Skeletal muscle tissue (tissue), 4 donors: ENCODE results near the gene ABLIM1. TPM values are rescaled to one million over a fixed set of nuclear protein-coding genes. Genes with fewer than 3 reads are reported as not detected.

ENCODE experiments used
- H3K27ac ChIP-seq: one replicate; pipeline ENCODE4 v1.7.0; 2013; ENCODE audit warnings: mild to moderate bottlenecking, low read depth, low read length, inconsistent platforms
- H3K27me3 ChIP-seq, 3 donors: one replicate each; pipeline ENCODE4 v1.7.0; 2013; ENCODE audit warnings: low read length in 3 of 3; ENCODE audit not compliant: control insufficient read depth in 3 of 3, insufficient read depth in 3 of 3
- H3K36me3 ChIP-seq, 3 donors: one replicate each; pipeline ENCODE4 v1.7.0; 2013; ENCODE audit warnings: low read length in 3 of 3; ENCODE audit not compliant: control insufficient read depth in 3 of 3, insufficient read depth in 3 of 3
- H3K4me1 ChIP-seq, 3 donors: one replicate each; pipeline ENCODE4 v1.7.0; 2013; ENCODE audit warnings: low read length in 3 of 3, mild to moderate bottlenecking in 3 of 3; ENCODE audit not compliant: control insufficient read depth in 3 of 3, insufficient read depth in 3 of 3
- H3K4me3 ChIP-seq, 3 donors: one replicate each; pipeline ENCODE4 v1.7.0; 2013; ENCODE audit warnings: low read length in 3 of 3
- H3K9ac ChIP-seq, 3 donors: one replicate each; pipeline ENCODE4 v1.7.0; 2013; ENCODE audit warnings: low read length in 3 of 3, mild to moderate bottlenecking in 3 of 3, moderate library complexity in 2 of 3, low read depth in 1 of 3
- H3K9me3 ChIP-seq, 3 donors: one replicate each; pipeline ENCODE4 v1.7.0; 2013; ENCODE audit warnings: low read length in 3 of 3; ENCODE audit not compliant: control insufficient read depth in 3 of 3
- total RNA-seq: library from RNA; depleted of rRNA; stranded (reverse); fragments of >200 nt; gene quantifications from one replicate; pipeline ENCODE4 v1.2.3, GENCODE V29; 2014
- donor health status: Osteomylitis.

The ABLIM1 gene
- total RNA-seq, 1 donor from 2014 or later, result 34.4 TPM

GRCh38 chr10:114596793-114597192 lies 61.3 kb downstream of the ABLIM1 start:
- no peaks in the 10 kb centered on the region for H3K27me3 ChIP-seq
- H3K36me3 ChIP-seq, result peaks cover 0 to 10% (median 6%) of the 10 kb centered on the region in 3 donors
- no peaks in the 10 kb centered on the region for H3K4me1 ChIP-seq
- H3K9me3 ChIP-seq, result peaks cover 0 to 8% (median 0%) of the 10 kb centered on the region in 3 donors
- no peak overlapping the region for H3K9ac ChIP-seq
- H3K4me3 ChIP-seq, result no peak overlapping the region
- H3K27ac ChIP-seq, result no peak overlapping the region

DNA sequence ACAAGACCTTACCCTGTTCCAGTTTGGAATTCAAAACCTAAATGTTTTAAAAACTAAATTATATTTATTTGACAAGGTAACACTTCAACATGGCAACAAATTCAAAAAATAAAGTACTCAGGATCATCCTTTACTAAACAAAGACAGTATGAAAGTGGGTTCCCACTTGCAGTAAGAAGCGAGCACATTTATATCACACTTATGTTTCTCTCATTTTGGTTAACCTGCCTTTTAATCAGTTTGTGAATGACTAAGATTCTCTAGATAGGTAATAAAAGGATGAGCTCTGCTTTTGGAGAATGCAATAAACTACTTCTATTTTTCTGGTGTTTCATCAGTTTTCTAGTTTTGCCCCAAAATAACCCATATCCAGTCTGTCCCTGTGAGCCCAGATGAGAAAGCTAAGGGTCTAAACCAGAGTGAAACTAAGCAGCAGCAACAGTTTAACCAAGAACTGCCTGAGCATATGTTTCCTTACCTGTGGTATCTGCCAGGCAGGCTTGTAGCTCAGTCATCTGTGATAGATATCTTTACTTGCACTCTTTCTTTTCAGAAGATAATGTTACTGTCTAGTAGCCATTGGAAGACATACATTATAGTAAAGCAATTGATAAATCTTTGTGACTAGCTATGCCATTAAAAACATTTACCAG lies 64.1 kb downstream of the ABLIM1 start:
- Histone ChIP-seq H3K36me3 (peaks cover 0 to 5% (median 0%) of the 10 kb centered on the region in 3 donors), H3K4me3 (no peak overlapping the region), H3K27me3 (no peaks in the 10 kb centered on the region), H3K9ac (no peak overlapping the region), H3K4me1 (no peaks in the 10 kb centered on the region), H3K27ac (no peak overlapping the region), H3K9me3 (peaks cover 0 to 8% (median 0%) of the 10 kb centered on the region in 3 donors)

DNA sequence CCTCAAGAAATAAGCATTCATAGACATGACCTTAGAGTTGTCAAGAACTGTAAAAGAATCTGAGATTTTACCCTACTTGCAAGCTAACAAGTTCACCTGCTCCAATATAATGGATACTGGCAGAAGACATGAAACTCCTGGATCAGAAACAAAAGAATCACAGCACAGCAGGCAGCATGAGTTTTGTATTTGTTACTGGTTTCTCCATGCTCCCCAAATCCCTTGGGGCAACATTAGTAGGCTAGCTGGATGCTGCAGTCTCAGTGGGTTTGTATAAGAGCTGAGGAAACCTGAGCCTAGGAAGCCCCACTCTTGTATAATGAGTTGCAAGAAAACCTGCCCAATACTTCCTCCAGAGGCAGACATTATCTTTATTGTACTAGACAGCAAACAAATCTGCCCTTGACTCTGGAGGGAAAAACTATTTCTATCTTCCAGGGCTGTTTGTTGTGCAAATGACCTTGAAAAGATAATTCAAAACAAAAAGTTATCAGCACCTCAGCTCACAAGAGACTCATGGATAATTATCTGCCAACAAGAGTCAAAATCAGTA lies 64.8 kb downstream of the ABLIM1 start:
- no peak overlapping the region for H3K27ac ChIP-seq
- H3K9me3 ChIP-seq, result peaks cover 0 to 8% (median 0%) of the 10 kb centered on the region in 3 donors
- H3K36me3 ChIP-seq, result peaks cover 0 to 5% (median 0%) of the 10 kb centered on the region in 3 donors
- H3K9ac ChIP-seq, result no peak overlapping the region
- H3K4me1 ChIP-seq, result no peaks in the 10 kb centered on the region
- H3K27me3 ChIP-seq, result no peaks in the 10 kb centered on the region
- no peak overlapping the region for H3K4me3 ChIP-seq

DNA sequence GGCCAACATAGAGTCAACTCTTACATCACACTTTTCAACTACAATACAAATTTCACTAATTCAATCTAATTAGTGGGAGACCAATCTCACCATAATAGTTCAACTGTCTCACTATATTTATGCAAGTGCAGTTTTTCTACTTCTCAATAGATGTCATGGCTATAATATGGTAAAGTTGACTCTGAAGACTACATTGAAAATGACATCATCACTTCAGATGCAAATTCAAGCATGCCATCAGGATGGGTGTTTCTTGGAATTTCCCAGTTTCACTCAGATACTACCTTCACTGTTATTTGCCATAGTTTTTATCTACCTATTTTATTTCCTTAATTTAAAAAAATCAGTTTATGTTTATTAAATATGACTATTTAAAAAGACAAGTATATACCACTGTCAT lies 67.1 kb downstream of the ABLIM1 start:
- Histone ChIP-seq H3K27me3 (no peaks in the 10 kb centered on the region), H3K9me3 (peaks cover 0 to 8% (median 0%) of the 10 kb centered on the region in 3 donors), H3K36me3 (peaks cover 0 to 5% (median 0%) of the 10 kb centered on the region in 3 donors), H3K4me3 (no peak overlapping the region), H3K27ac (no peak overlapping the region), H3K4me1 (peaks cover 0 to 2% (median 0%) of the 10 kb centered on the region in 3 donors), H3K9ac (no peak overlapping the region)

GRCh38 chr10:114584419-114584818 lies 73.7 kb downstream of the ABLIM1 start:
- no peaks in the 10 kb centered on the region for H3K36me3 ChIP-seq
- no peak overlapping the region for H3K9ac ChIP-seq
- no peak overlapping the region for H3K4me3 ChIP-seq
- no peaks in the 10 kb centered on the region for H3K27me3 ChIP-seq
- H3K9me3 ChIP-seq, result peaks cover 0 to 4% (median 0%) of the 10 kb centered on the region in 3 donors
- peaks cover 0 to 4% (median 0%) of the 10 kb centered on the region in 3 donors for H3K4me1 ChIP-seq
- H3K27ac ChIP-seq, result no peak overlapping the region

GRCh38 chr10:114581071-114581470 lies 77.0 kb downstream of the ABLIM1 start:
- Histone ChIP-seq H3K27me3 (no peaks in the 10 kb centered on the region), H3K4me3 (no peak overlapping the region), H3K27ac (no peak overlapping the region), H3K9ac (no peak overlapping the region), H3K4me1 (peaks cover 12 to 19% (median 18%) of the 10 kb centered on the region in 3 donors), H3K36me3 (no peaks in the 10 kb centered on the region), H3K9me3 (peaks cover 0 to 4% (median 0%) of the 10 kb centered on the region in 3 donors)

DNA sequence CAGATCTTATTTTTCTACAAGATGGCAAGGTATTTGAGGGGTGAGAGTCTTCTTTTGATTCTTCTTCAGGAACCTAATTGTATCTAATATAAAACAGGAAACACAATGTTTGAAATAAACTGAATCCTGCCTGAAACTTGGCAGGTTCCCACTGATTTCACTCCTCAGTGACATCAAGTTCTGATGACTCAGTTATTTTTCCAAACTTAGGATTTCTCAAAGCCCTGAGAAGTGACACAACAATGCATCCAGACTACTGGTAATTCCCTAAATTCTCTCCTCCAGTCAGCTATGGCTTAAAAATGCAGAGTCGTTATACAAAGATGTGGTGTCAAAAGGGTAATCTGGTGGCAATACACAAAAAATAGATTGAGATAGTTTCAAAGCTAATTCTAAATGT lies 80.9 kb downstream of the ABLIM1 start:
- Histone ChIP-seq H3K4me3 (no peak overlapping the region), H3K27ac (peak overlapping the region; percentile 76), H3K9me3 (no peaks in the 10 kb centered on the region), H3K9ac (no peak overlapping the region), H3K27me3 (no peaks in the 10 kb centered on the region), H3K4me1 (peaks cover 12 to 29% (median 22%) of the 10 kb centered on the region in 3 donors), H3K36me3 (no peaks in the 10 kb centered on the region)

- no peaks in the 10 kb centered on the region for H3K9me3 ChIP-seq
- no peaks in the 10 kb centered on the region for H3K36me3 ChIP-seq
- H3K4me3 ChIP-seq, result no peak overlapping the region
- peaks cover 12 to 29% (median 23%) of the 10 kb centered on the region in 3 donors for H3K4me1 ChIP-seq
- H3K9ac ChIP-seq, result no peak overlapping the region
- no peaks in the 10 kb centered on the region for H3K27me3 ChIP-seq
- H3K27ac ChIP-seq, result peak overlapping the region; percentile 76
These were observed 81.4 kb downstream of the ABLIM1 start for GRCh38 chr10:114576716-114577115.

GRCh38 chr10:114576132-114576487 lies 82.0 kb downstream of the ABLIM1 start:
- no peaks in the 10 kb centered on the region for H3K36me3 ChIP-seq
- H3K27ac ChIP-seq, result peak overlapping the region; percentile 76
- H3K27me3 ChIP-seq, result no peaks in the 10 kb centered on the region
- no peaks in the 10 kb centered on the region for H3K9me3 ChIP-seq
- H3K9ac ChIP-seq, result no peak overlapping the region
- H3K4me1 ChIP-seq, result peaks cover 12 to 29% (median 24%) of the 10 kb centered on the region in 3 donors
- H3K4me3 ChIP-seq, result no peak overlapping the region

DNA sequence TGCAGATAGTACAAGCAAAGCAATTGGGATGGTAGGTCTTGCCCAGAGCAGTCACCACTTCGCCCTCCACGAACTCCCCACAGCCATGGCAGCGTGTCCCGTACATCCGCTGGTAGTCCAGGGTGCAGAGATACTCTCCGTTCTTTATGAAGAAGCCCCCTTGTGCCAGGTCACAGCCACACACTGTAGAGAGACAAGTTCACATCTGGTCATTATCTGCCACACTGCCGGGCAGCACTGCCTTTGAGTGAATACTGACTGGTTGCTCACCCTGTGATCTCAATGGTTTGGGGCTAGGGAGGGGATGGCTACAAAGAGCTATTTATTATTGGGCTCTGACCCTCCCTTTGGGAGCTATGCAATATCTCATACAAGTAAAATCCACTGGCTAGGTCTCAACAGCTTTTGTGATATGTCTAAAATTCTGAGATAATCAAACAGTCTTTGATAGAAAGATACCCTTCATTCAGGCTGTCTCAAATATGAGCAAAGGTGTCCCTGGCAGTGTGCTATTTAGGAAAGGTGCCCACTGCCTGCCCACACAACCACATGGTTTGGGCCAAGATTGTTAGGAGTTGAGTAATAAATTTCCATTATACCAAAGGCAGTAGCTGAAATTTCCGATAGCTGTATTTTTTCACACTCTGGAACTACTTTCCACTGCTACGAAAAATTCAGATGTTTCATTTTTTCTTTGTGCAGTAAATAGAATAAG lies 82.5 kb downstream of the ABLIM1 start:
- Histone ChIP-seq H3K36me3 (no peaks in the 10 kb centered on the region), H3K4me3 (peak overlapping the region in 1 of 3 donors; percentile 46), H3K27me3 (no peaks in the 10 kb centered on the region), H3K9ac (peak overlapping the region in 1 of 3 donors; percentile 19), H3K27ac (peak overlapping the region; percentile 14), H3K4me1 (peaks cover 12 to 29% (median 24%) of the 10 kb centered on the region in 3 donors), H3K9me3 (no peaks in the 10 kb centered on the region)
